BJ (cell line): ENCODE measurements around the gene PDE8B. TPM values are rescaled to one million over a fixed set of nuclear protein-coding genes. Genes with fewer than 3 reads are reported as not detected.
"Not testable (repeated sequence)": the region's sequence is repeated elsewhere in the genome, so short reads cannot be mapped to it uniquely, and the experiment has no call there.

Source experiments
- CTCF ChIA-PET: fragments of 350-600 bp; formaldehyde crosslinking; extraction: SDS; loops from one replicate; lab custom pipeline; 2021; ENCODE audit warnings: antibody characterized with exemption, inconsistent platforms; lab: Yijun Ruan, JAX
- POLR2A ChIA-PET: fragments of 300-600 bp; sonication (Branson Sonifier 250); formaldehyde crosslinking; extraction: SDS; loops from one replicate; lab custom pipeline; 2021; ENCODE audit warnings: antibody characterized with exemption; lab: Charles Lee
- DNase-seq: peaks from one replicate; pipeline ENCODE4 v3.0.0-alpha.2; 2011; ENCODE audit warnings: low read depth
- H3K27me3 ChIP-seq: 2 replicates; pipeline ENCODE4 v1.6.0; 2011; ENCODE audit warnings: low read length; ENCODE audit not compliant: control insufficient read depth, insufficient read depth
- H3K36me3 ChIP-seq: 2 replicates; pipeline ENCODE4 v1.5.1; 2011; ENCODE audit warnings: low read length; ENCODE audit not compliant: control insufficient read depth, insufficient read depth
- H3K4me3 ChIP-seq: 2 replicates; pipeline ENCODE4 v1.5.1; 2011; ENCODE audit warnings: low read depth, mild to moderate bottlenecking, control low read depth, low read length
- CTCF ChIP-seq: IDR thresholded peaks from 2 replicates; pipeline ENCODE4 v1.5.1; 2011; ENCODE audit warnings: low read depth, mild to moderate bottlenecking, control low read depth, inconsistent platforms, low read length, moderate library complexity; ENCODE audit not compliant: insufficient read depth
- polyA plus RNA-seq: library from polyadenylated mRNA; depleted of rRNA; stranded (reverse); fragments of >200 nt; gene quantifications from 2 replicates; pipeline ENCODE4 v1.2.3, GENCODE V29; 2011; rRNA removed

Gene PDE8B
- polyA plus RNA-seq, 1 experiment: 2.2 TPM

DNA sequence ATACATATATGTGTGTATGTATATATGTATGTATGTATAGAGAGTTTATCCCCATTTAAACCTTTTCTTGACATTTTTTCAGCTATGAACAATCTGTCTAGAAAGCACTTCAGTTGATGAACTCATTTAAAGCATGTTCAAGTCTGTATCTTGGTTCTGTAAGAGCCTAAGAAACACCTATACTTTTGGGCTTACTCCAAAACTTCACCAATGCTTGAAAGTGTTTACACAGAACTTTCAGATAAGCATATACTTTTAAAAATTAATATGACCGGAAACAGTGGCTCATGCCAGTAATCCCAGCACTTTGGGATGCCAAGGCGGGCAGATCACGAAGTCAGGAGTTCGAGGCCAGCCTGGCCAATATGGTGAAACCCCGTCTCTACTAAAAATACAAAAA lies 250.8 kb downstream of the PDE8B start:
- TF ChIP-seq CTCF: no peak
- Histone ChIP-seq H3K36me3 (no peaks in the 10 kb centered on the region; the same call in none of the 2 replicates), H3K27me3 (no peaks in the 10 kb centered on the region), H3K4me3 (no peak overlapping the region)
- no peak for DNase-seq
- ChIA-PET CTCF (no interaction called here), POLR2A (no interaction called here)

- ChIA-PET POLR2A (interaction anchor here (0.6 to 0.7 kb wide), 3 partner anchors 37 to 510 kb away, joined by 3 to 16 read pairs (median 4); no protein-coding TSS in a partner anchor), CTCF (interaction anchor here (1.0 to 1.7 kb wide), 2 partner anchors 11 to 28 kb away, joined by 3 to 8 read pairs; partner anchors contain the start of gene WDR41)
- H3K4me3 ChIP-seq: no peak overlapping the region
- no peak for DNase-seq
- no peaks in the 10 kb centered on the region; the same call in none of the 2 replicates for H3K36me3 ChIP-seq
- no peak for TF ChIP-seq CTCF
- no peaks in the 10 kb centered on the region for H3K27me3 ChIP-seq
Observed at GRCh38 chr5:77463905-77464304, 253.4 kb downstream of the PDE8B start.

GRCh38 chr5:77468875-77469274 lies 258.4 kb downstream of the PDE8B start:
- H3K4me3 ChIP-seq, H3K27me3 ChIP-seq, DNase-seq, H3K36me3 ChIP-seq, CTCF ChIA-PET, POLR2A ChIA-PET: not testable (repeated sequence)

DNA sequence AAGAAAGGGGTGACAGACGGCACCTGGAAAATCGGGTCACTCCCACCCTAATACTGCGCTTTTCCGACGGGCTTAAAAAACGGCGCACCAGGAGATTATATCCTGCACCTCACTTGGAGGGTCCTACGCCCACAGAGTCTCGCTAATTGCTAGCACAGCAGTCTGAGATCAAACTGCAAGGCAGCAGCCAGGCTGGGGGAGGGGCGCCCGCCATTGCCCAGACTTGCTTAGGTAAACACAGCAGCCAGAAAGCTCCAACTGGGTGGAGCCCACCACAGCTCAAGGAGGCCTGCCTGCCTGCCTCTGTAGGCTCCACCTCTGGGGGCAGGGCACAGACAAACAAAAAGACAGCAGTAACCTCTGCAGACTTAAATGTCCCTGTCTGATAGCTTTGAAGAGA lies 264.6 kb downstream of the PDE8B start:
- H3K4me3 ChIP-seq, DNase-seq, POLR2A ChIA-PET, H3K36me3 ChIP-seq, H3K27me3 ChIP-seq: not testable (repeated sequence)
- CTCF ChIA-PET: interaction anchor here (1.2 kb wide), 1 partner anchor 11 kb away, joined by 3 read pairs; no protein-coding TSS in a partner anchor

Other genes with a start within 250 kb of the PDE8B start
- 8.3 and 14.4 TPM in 2 replicates for gene AGGF1, start 180.3 kb upstream of the PDE8B start, polyA plus RNA-seq
- gene ZBED3, start 123.4 kb upstream of the PDE8B start, polyA plus RNA-seq: 5.0 and 6.2 TPM in 2 replicates